AG04449 (cell line): ENCODE results near the gene PXDC1.

Experiments used
- CTCF ChIA-PET: fragments of 350-600 bp; formaldehyde crosslinking; extraction: SDS; loops from one replicate; lab custom pipeline; 2021; ENCODE audit warnings: antibody characterized with exemption; lab: Yijun Ruan, JAX
- POLR2A ChIA-PET: fragments of 400-600, 350-600 bp; formaldehyde crosslinking; extraction: SDS; loops from one replicate; lab custom pipeline; 2020; ENCODE audit warnings: antibody characterized with exemption, inconsistent platforms; lab: Yijun Ruan, JAX
- DNase-seq: peaks from one replicate; pipeline ENCODE4 v3.0.0-alpha.2; 2010; ENCODE audit warnings: low read depth, low spot score
- H3K4me3 ChIP-seq: 2 replicates; pipeline ENCODE4 v1.5.1; 2011; ENCODE audit warnings: low read depth, mild to moderate bottlenecking, control low read depth, low read length
- TF ChIP-seq, protein P1 (sequence below): IDR thresholded peaks from one replicate; pipeline ENCODE4 v1.5.1; 2011; ENCODE audit warnings: mild to moderate bottlenecking, moderate library complexity, low read length, control low read depth, inconsistent platforms; ENCODE audit not compliant: insufficient read depth; ENCODE audit errors: missing control alignments

The PXDC1 gene

GRCh38 chr6:3789896-3790558, 38.5 kb upstream of the PXDC1 start:
- H3K4me3 ChIP-seq, result no peak overlapping the region
- ChIA-PET CTCF (interaction anchor here (2.3 kb wide), 1 partner anchor 59 kb away, joined by 7 read pairs; the partner anchor contains the start of gene FAM50B), POLR2A (interaction anchor here (0.6 kb wide), 1 partner anchor 30 kb away, joined by 3 read pairs; no protein-coding TSS in a partner anchor)
- TF ChIP-seq, protein P1, sequence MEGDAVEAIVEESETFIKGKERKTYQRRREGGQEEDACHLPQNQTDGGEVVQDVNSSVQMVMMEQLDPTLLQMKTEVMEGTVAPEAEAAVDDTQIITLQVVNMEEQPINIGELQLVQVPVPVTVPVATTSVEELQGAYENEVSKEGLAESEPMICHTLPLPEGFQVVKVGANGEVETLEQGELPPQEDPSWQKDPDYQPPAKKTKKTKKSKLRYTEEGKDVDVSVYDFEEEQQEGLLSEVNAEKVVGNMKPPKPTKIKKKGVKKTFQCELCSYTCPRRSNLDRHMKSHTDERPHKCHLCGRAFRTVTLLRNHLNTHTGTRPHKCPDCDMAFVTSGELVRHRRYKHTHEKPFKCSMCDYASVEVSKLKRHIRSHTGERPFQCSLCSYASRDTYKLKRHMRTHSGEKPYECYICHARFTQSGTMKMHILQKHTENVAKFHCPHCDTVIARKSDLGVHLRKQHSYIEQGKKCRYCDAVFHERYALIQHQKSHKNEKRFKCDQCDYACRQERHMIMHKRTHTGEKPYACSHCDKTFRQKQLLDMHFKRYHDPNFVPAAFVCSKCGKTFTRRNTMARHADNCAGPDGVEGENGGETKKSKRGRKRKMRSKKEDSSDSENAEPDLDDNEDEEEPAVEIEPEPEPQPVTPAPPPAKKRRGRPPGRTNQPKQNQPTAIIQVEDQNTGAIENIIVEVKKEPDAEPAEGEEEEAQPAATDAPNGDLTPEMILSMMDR, result no peak
- no peak for DNase-seq

DNA sequence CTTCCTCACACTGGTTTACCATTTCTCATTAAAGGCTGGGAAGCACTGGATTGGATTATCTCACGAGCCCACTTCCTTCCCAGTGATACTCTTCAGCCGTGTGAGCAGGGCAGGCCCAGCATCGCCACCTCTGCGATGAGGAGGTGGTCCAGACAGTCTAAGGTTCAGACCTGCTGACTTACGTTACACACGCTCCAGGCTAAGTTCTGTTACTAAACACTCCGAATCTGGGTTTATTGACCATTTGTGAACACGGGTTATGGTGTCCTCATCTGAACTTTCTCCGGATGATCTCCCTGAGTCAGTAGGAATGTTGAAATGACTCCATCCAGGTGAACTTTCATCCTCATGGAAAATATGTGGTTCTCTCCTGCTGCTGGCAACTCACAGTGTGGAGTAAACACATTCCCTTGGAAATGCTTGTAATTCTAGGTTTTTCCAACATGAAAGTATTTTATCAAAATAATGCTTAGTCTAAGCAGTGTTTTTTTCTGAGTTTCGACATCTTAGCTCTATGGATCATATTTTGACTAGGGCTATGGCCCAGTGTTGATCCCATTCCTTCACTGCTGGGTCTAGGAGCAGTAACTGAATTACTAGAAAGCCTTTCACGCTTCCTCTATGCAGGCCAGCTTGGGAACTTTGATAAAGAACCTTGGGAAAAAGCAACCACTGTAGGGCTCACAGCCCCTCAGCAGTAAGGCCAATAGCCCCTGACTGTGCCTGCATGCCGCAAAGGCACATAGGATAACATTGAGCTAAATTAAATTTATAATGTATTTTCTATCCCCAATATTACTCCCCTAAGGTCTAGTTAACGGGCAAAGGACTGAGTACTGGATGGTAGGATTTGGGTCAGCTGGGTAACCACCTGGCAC, 37.7 kb upstream of the PXDC1 start:
- POLR2A ChIA-PET, result interaction anchor here (0.6 to 0.9 kb wide), 2 partner anchors 30 to 37 kb away, joined by 3 read pairs; no protein-coding TSS in a partner anchor
- CTCF ChIA-PET, result interaction anchor here (1.4 kb wide), 1 partner anchor 17 kb away, joined by 3 read pairs; no protein-coding TSS in a partner anchor
- TF ChIP-seq, protein P1, result no peak
- no peak overlapping the region for H3K4me3 ChIP-seq
- no peak for DNase-seq

DNA sequence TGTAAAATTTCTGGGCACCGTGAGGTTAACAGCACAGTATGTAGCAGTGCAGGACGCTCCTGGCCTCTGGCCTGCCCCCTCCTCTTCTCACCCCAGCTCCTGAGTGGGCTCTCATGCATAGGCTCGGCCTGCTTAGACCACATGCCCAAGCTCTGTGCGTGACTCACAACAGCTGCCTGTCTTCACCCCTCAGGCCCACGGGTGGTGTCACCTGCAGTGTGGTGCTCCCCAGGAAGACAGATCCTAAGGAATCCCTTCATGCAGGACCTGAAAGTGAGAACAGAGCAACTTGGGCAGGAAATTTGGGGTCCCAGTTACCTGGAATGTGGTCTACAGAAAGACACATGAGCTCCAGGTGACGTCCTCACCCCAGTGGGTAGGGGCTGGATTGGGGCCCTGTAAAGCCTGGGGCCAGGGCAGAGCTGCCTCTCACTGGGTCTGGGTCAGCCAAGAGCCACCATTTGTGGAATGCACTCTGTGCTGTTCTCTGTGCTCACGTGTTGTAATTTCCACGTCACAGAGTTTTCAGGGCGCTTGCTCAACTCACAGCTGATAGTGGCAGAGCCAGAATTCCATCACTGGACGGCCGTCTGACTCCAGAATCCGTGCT, 37.0 kb upstream of the PXDC1 start:
- POLR2A ChIA-PET, result interaction anchor here (0.9 kb wide), 1 partner anchor 38 kb away, joined by 3 read pairs; no protein-coding TSS in a partner anchor
- CTCF ChIA-PET, result interaction anchor here (1.0 to 1.4 kb wide), 2 partner anchors 16 to 22 kb away, joined by 3 read pairs; no protein-coding TSS in a partner anchor
- no peak for DNase-seq
- H3K4me3 ChIP-seq, result no peak overlapping the region
- TF ChIP-seq, protein P1, result no peak

GRCh38 chr6:3786141-3786540, 34.6 kb upstream of the PXDC1 start:
- no peak overlapping the region for H3K4me3 ChIP-seq
- TF ChIP-seq, protein P1, result no peak
- CTCF ChIA-PET, result no interaction called here
- no peak for DNase-seq
- POLR2A ChIA-PET, result no interaction called here

DNA sequence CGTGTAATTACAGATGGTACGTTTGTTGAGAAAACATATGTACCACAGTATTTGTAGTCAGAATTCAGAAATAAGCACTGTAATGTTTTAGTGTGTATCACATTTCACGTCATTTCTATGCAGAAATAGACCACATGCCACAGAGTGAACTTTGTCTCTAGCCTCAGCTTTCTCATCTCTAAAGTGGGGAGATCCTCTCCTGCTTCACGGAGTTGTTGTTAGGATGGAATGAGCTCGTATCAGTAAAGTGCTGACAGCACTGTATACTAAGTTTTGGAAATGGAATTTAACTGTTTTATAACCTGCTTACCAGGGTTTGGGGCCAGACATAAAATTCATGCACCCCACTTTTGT, 34.2 kb upstream of the PXDC1 start:
- no peak for DNase-seq
- TF ChIP-seq, protein P1, result no peak
- ChIA-PET CTCF (no interaction called here), POLR2A (no interaction called here)
- no peak overlapping the region for H3K4me3 ChIP-seq
